Erythroblast (primary cell): Measurements from ENCODE around the gene A4GALT.
"Not testable (repeated sequence)": the region's sequence is repeated elsewhere in the genome, so short reads cannot be mapped to it uniquely, and the experiment has no call there.

Experiments
- DNase-seq, 2 experiments: peaks; one replicate each; lab custom pipeline; 2025; lab: John Stamatoyannopoulos, UW
- GATA1 ChIP-seq: IDR thresholded peaks from 2 replicates; pipeline ENCODE4 v1.6.1; 2011; ENCODE audit warnings: low read depth, mild to moderate bottlenecking, control low read depth, low read length, moderate library complexity
- POLR2A ChIP-seq: IDR thresholded peaks from 2 replicates; pipeline ENCODE4 v1.6.1; 2011; ENCODE audit warnings: mild to moderate bottlenecking, low read length

A4GALT gene

DNA sequence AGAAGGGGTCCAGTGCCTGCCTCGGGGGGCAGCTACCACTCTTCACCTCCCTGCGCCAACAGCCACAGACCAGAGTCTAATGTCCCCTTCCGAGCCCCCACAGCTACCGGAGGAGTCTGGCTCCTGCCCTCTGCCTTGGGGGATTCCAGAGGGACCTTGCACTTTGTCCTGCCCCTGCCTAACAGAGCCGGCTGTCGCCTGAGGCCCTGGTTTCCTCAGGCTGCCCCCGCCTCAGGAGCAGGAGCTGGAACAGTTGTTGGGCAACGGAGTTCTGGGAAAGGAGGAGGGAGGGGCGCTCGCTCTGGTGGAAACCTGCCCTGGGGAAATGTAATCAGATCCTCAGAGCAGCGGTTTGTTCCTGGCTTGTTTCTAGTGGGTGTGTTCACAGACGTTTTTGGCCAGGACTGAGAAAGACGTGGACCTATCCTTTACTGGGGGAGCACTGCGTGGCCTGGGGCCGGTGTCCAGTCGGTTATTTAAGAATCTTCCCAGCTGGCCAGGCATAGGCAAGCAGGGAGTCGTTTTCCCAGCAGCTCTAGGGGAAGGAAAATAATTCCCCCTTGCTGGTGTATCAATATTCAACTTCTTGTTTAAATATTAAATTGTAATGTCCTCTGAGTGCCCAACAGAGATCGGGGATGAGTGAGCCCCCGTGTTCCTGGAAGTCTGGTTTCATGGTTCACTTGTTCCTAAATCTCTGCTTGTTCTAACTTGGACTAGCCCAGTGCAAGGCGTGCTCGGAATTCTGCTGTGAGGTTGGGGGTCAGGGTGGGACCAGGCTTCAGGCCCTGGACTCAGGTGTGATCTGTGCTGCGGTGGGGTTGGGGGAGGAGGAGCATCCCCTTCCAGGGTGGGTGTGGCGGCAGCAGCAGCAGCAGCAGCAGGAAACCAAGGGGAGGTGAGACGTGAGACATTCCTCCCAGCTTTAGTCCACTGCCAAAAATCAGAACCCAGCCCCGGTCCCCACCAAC, 32.1 kb downstream of the A4GALT start:
- DNase-seq: no peak
- TF ChIP-seq POLR2A: no peak
- TF ChIP-seq GATA1: no peak

DNA sequence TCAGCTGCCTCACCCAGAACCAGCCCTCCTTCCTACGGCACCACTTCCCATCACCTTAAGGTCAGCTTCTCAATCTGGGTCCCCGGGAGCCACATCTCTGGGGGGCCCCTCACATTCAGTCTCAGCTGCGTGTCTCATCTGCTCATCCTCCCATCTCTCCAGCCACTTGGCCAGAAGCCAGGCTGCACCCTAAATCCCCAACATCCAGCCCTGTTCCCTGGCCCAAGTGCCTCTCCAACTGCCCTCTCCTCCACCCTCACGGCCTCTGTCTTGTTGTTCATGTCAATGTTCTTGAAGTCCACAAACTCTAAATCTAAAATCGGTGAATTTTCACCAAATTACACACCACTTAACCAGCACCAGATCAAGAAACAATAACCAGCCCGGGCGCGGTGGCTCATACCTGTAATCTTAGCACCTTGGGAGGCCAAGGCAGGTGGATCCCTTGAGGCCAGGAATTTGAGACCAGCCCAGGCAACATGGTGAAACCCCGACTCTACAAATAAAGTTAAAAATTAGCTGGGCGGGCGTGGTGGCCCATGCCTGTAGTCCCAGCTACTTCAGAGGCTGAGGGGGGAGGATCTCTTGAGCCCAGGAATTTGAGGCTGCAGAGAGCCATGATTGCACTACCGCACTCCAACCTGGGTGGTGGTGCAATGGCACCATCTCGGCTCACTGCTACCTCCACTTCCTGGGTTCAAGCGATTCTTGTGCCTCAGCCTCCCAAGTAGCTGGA, 33.7 kb downstream of the A4GALT start:
- no peak for DNase-seq
- TF ChIP-seq POLR2A (no peak), GATA1 (no peak)

DNA sequence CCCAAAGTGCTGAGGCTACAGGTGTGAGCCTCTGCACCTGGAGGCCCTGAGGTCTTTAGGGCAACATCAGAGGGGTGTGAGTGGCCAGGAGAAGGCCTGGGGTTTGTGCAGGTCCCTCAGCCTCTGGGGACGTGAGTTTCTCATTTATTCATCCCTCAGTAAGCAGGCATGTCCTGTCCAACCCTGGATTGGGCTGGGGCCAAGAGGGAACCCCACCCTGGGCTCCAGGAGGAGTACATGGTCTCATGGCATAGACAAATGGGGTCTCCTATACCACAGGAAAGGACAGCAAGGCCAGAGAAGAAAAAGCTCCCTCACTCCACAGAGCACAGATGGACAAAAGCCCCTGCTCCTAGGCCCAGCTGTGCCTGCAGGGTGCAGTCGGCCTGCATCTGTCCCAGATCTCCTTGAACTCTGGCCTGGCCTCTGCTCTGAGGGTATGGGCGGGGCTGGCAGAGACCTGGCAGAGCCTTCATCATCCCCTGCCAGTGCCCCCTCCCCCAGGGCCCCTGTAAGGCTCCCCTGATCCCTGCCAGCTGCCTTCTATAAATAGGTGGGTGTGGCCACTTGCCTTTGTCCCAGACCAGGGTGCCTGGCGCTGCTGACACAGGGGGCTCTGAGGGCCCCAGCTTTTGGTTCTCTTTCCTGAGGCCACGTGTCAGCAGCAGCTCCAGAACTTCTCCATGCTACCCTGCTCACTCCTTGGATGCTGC, 34.6 kb downstream of the A4GALT start:
- DNase-seq: no peak
- no peak for TF ChIP-seq GATA1
- peak; percentile 15 for TF ChIP-seq POLR2A

DNA sequence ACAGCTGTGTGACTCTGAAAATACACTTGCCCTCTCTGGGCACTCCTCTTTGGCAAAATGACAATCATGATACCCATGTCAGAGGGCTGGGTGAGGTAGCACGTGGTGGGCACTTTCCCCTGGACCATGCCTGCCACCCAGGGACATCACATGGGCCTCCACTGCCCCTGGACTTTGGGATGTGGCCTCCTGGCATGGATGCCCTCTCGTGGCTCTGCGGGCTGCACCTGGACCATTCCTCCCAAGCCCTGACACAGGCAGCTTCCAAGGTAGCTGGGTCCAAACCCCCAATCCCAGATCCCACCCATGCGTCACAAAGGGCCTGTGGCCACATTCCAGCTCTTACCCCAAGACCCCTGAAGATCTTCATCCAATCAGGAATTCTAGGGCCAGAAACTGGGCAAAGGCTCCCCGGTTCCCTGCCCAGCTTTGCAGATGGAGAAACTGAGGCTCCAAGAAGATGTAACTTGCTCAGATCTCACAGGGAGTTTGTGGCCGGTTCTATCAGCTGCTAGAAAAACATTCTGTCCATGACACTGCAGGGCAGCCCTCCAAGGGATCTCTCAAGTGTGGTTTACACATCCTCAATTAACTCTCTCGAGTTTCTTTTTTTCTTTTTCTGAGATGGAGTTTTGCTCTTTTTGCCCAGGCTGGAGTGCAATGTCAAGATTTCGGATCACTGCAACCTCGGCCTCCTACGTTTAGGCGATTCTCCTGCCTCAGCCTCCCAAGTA, 36.0 kb downstream of the A4GALT start:
- TF ChIP-seq POLR2A (peak; percentile 16), GATA1 (no peak)

DNA sequence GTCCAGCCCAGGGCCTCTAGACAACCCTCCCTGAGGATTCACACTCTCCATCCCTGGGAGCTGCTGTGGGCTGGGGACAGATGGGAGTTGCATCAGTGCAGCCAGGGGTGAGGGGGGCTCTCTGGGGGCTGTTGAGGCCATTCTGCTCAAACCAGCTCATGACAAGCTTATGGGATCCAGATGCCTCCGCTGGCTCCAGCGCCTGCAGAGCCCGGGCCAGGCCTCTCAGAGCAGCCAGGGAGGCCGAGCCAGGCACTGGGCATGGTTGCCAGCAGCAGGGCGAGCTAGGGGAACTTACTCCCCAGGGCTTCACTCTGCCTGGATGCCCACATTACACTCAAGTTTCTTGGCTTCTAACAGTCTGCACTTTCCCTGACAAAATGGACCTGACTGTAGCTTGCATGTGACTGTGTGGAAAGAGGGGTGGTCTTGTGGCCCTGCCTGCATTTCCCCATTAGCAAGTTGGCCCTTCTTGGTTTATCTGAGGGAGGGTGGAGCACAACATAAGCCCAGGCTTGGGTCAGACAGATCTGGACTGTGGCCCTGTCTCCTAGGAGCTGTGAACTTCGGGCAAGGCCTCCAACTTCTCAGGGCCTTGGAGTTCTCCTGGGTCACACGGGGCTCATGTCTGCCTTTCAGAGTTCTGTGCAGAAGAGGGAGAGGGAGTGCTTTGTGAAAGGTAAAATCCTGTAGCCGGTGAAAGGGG, 36.9 kb downstream of the A4GALT start:
- DNase-seq: no peak
- TF ChIP-seq POLR2A: peak; percentile 0
- TF ChIP-seq GATA1: no peak

More for the DNA sequence above, 36.0 kb downstream of the A4GALT start:
- DNase-seq: no peak

DNA sequence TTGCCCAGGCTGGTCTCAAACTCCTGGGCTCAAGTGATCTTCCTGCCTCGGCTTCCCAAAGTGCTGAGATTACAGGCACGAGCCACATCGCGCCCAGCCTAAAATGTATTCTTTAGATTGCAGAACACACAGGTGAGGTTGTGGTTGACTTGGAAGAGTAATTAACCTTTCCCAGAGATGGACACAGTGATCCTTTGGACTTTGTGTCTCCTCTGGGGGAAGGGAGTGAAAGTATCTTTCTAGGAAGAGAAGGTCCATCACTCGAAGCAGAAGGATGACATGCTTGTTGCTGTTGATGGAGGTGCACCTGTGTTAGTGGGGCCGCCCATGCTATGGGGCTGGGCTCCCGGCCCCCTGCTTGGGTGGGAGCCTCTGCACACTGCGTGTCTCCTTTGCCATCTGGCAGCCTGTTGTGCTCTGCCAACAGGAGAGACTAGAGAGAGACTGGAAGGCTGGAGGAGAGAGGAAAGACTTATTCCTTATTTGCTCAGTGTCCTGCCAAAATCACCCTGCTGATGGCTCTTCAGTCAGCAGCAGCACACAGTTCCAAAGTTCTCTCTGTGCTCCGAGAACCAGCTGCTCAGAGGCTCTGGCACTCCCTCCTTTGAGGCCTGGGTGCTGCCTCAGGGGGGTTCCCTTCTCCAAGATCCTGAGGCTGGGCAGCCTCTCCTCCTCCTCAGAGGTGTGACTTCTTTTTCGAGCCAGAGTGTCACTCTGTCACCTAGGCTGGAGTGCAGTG, 38.4 kb downstream of the A4GALT start:
- DNase-seq: no peak

DNA sequence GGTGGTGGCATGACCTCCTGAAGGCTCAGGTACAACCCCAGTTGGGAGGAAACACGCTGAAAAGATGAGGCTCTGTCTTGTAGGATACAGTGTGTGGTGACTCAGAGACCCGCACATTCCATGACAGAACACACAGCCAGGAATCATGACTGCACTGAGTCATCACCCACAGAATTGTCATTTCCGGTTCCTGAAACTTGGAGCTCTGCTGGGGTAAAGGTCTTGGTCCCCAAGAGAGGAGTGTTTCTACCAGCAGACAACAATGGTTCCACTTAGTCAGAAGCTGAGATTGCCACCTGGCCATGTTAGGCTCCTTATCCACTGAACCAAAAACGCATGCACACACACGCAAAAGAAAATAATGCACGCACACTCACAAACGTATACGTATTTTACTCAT, 40.0 kb downstream of the A4GALT start:
- TF ChIP-seq POLR2A: peak; percentile 34
- TF ChIP-seq GATA1: no peak
- no peak for DNase-seq

More for the DNA sequence above, 38.4 kb downstream of the A4GALT start:
- TF ChIP-seq POLR2A: no peak
- no peak for TF ChIP-seq GATA1

DNA sequence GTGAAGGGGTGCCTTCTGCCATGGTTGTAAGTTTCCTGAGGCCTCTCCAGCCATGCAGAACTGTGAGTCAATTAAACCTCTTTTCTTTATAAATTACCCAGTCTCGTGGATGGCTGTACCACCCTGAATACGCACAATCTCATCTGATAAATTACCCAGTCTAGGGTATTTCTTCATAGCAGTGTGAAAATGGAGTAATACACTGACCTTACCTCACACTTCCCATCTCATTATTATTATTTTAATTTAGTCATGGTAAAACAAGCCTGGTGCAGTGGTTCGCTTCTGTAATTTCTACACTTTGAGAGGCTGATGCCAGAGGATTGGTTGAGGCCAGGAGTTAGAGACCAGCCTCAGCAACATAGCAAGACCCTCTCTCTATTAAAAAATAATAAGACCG, 41.0 kb downstream of the A4GALT start:
- TF ChIP-seq GATA1: no peak
- TF ChIP-seq POLR2A: no peak
- no peak for DNase-seq

DNA sequence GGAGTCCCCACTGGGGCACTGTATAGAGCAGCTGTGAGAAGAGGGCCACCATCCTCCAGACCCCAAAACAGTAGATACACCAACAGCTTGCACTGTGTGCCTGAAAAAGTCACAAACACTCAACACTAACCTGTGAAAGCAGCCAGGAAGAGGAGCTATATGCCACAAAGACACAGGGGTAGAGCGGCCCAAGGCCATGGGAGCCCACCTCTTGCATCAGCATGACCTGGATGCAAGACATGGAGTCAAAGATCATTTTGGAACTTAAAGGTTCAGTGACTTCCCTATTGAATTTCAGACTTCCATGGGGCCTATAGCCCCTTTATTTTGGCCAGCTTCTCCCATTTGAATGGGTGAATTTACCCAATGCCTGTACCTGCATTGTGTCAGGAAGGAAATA, 41.8 kb downstream of the A4GALT start:
- TF ChIP-seq GATA1: no peak
- TF ChIP-seq POLR2A: no peak
- DNase-seq: no peak

DNA sequence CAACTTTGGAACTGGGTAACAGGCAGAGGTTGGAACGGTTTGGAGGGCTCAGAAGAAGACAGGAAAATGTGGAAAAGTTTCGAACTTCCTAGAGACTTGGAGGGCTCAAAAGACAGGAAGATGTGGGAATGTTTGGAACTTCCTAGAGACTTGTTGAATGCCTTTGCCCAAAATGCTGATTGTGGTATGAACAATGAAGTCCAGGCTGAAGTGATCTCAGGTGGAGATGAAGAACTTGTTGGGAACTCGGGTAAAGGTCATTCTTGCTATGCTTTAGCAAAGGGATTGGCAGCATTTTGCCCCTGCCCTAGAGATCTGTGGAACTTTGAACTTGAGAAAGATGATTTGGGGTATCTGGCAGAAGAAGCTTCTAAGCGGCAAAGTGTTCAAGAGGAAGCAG, 42.7 kb downstream of the A4GALT start:
- DNase-seq: not testable (repeated sequence)

DNA sequence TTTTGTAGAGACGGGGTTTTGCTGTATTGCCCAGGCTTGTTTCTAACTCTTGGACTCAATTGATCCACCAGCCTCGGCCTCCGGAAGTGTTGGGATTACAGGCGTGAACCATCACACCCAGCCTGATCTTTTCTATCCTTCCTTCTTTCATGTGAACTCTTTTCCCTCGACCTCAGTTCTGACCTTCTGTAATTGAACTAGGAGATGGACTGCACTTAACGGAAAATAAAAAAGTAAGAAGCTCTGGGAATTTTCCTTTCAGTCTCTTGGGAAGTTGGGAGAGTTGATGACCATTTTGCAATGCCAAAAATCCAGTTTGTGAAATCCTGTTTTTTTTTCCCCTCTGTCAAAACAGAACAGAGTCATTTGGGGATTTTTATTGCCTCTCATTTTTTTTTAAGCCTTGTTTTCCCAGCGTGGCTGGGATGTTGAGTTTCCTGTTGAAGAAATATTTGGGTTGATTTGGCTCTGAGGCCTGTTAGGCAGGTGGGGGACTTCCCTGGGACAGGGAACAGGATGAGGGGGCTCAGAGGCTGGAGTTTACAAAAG, 44.5 kb downstream of the A4GALT start:
- TF ChIP-seq GATA1: no peak
- TF ChIP-seq POLR2A: no peak
- DNase-seq: no peak
